ENCODE data around the gene GP1BB.

The GP1BB gene

GRCh38 chr22:19766511-19767426 lies 43.4 kb downstream of the GP1BB start:
- DNase-seq, result peak; percentile 88 to 93 (median 92)

DNA sequence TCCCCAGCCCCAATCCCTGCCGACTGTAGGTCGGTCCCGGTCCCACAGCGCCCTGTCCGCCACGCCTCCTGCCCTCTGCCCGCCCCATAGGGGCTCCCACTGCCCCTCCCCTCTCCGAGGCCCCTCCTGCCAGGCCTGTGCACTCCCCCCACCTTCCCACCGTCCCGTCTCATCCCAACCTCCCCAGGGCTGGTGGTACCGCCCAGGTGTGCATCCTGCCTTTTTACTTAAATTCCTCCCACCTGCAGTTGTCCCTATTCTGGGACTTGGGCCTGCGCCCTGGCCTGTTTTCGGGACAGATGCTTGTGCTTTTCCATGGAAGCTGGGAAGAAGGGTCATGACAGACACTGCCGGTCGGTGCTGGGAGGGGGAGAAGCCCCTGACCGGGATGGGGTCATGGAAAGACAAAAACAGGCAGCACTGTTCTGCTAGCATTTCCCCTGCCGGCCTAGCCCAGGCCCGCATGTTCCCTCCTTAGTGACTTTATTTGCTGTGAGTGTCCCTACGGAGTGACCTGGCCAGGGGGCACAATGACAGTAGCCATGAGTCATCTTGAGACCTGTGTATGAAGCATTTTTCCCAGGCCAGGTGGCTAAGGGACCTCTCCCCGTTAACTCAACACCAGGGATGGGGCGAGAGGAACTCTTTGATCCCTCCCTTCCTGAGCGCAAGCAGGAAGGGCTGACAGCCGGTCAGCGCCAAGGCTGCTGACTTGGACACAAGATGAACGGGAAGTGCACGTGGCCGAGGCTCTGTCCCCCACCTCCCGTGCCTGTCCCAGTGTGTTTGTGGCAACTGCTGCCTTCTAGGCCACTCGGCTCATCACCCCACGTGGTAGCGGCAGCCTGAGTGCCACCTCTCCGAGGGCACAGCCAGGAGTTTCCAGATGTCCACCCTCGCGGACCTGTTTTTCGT lies 44.3 kb downstream of the GP1BB start:
- DNase-seq, result peak; percentile 78 to 87 (median 84)

- DNase-seq, result no peak
These were observed 46.0 kb downstream of the GP1BB start for GRCh38 chr22:19769393-19769715.

DNA sequence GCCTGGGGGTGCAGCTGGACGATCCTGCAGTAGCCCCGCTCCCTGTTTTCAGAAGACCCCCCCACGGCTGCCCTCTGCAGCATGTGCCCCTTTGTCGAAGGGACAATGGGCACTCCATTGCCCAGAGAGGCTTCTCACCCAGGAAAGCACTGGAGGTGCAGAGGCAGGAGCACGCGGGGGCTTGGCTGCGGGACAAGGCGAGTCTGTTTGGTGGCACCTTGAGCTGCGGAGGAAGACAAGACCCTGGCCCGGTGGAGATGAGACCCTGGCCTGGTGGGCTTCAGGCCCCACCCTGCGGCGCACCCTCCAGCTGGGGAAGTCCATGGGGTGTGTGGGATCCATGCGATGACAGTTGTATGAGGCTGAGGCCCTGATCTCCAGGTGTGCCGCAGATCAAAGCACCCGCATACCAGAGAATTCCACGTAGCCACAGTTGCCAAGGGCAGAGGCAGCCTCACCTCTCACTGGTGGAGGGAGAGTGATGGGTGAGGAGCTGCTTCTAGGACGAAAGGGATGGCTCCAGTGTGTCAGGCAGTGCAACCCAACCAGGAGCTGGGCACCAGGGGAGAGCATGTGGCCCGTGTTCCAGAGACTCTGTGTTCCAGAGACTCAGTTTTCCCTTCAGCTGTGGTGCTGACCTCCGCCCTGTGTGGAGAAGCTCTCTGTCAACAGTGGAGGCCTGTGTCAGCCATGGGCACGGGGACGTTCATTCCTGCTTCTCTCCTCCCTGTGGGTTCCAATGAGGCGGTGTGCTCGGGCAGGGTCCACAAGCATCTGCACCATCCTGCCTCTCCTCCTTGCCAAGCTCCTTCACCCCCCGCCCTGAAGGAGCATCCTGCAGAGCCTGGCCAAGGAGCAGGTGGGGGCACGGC lies 47.2 kb downstream of the GP1BB start:
- DNase-seq, result no peak

DNA sequence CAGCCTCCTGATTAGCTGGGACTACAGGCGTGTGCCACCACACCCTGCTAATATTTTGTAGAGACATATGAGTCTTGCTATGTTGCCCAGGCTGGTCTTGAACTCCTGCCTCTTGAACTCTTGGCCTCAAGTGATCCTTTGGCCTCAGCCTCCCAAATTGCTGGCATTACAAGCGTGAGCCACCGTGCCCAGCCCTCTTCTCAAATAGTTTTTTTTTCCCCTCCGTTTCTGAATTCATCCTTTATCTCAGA lies 49.0 kb downstream of the GP1BB start:
- no peak for DNase-seq

DNA sequence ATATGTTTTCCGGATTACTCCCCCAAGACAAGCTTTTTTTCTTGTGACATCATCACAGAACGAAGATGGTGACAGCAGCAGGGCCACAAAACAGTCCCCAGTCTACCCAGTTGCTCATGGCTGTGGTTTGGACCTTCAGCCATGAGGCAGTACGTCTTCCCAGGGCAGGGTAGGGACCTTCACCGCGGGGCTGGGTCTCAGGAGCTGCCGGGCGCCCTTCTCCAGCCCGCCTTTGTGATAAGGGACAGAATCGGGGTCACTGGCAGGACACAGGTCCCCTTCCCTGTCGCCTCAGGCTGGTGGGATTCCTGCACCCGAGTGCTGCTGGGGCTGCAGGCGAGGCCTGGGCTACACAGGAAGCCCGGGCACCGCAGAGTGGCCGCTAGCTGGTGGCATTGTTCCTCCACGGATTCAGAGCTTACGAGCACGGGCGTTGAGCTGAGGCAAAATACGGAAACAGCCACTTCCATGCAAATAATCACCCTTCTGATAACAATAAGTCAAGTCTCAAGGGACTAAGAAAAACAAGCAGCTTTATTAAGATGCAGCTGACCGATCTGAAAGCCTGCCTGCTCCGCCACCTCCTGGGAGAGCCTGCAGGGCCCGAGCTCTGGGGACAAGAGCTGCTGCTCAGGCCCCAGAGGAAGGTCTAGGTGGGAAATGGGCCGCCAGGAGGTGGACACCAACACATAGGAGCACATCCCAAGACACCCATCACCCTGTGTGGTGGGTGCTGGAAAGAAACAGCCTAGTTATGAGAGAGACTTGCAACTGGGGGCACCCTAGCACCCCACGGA lies 49.5 kb downstream of the GP1BB start:
- DNase-seq, result peak; percentile 64 to 81 (median 75)

- DNase-seq, result no peak
These were observed 50.2 kb downstream of the GP1BB start for GRCh38 chr22:19773470-19774040.
